Raji (cell line): ENCODE measurements around the gene SEPSECS.

Experiments used
- POLR2A ChIP-seq: IDR thresholded peaks from 2 replicates; pipeline ENCODE4 v1.6.1; 2011; ENCODE audit warnings: low read depth, low read length, control low read depth; ENCODE audit not compliant: insufficient read depth

The SEPSECS gene

DNA sequence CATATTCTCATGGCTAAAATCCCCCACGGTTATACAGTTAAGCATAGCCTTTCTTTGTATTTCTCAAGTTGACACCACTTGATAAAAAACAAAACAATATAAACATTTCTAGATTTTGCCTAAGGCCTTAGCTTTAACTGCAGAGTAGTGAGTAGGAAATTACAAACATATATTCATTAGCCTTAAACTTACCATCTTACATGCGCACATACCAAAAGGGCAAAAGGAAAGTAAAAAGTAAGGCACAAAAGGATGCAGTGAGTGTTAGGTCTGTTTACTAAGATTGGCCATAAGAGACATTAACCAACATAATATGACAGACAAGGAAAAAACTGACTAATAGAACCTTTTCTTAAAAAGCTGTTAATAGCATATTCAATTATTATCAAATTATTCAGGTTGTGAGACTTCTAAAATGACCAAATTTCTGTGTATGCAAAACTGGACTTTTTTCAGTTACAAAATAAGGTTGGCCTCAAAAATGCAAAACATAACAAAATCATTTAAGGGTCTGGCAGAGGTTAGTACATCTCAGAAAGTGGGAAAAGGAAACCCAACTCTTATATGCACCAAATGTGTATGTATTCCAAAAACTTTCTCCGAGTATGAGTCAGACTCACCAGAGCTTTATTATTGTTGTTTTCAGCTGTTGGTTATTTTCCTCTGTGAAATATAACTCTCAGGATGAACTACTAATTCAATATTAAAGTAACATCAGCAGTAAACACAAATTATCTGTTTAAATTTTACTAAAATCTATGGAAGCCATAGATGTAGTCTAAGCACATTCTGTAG, 39.9 kb downstream of the SEPSECS start:
- TF ChIP-seq POLR2A = no peak

DNA sequence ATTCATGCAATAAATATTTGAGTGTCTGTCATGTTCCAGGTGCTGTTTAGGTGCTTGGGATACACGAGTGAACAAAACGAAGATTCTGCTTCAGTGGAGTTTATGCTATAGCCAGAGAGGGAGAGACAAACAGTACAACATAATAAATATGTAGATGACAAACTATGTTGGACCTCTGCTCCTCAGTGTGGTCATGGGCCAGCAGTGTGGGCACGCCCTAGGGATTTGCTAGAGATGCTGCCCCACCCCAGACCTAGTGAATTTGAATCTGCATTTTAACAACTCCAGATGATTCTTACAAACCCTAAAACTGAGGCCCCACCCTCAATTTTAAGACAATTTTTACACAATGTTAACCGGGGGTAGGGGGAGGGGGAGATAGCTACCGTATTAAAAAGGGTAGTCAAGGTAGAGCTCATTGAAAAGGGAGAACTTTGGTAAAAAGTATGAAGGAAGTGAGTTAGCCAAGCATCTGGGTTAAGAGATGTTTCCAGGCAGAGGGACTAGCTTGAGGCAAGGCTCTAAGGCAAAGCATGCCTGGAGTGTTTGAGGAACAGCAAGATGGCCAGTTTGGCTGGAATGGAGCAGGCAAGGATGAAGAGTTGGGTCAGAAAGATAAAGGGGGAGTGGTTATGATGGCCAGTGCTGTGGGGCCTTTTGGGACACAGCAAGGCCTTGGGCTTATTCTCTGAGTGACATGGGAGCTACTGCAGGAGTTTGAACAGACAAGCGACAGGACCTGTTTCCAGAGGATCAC, 42.4 kb downstream of the SEPSECS start:
- TF ChIP-seq POLR2A = no peak

DNA sequence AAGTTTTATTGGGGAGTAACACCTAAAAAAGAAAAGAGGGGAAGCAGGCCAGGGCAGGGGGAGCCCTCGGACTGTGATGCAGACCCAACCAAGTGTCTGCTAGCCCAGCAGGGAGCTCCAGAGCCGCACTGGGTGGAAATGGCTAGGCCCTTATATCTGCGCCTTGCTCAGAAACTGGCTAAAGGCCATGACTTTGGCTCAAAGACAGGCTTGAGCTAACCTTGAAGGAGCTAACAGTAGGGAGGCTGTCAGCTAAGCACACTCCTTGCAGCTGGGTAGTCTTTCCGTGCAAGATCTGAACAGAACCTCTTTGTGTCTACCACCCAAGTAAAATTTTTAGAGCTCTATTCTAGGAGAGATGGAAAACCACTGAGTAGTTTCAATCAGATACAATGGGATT, 43.0 kb downstream of the SEPSECS start:
- no peak for TF ChIP-seq POLR2A

DNA sequence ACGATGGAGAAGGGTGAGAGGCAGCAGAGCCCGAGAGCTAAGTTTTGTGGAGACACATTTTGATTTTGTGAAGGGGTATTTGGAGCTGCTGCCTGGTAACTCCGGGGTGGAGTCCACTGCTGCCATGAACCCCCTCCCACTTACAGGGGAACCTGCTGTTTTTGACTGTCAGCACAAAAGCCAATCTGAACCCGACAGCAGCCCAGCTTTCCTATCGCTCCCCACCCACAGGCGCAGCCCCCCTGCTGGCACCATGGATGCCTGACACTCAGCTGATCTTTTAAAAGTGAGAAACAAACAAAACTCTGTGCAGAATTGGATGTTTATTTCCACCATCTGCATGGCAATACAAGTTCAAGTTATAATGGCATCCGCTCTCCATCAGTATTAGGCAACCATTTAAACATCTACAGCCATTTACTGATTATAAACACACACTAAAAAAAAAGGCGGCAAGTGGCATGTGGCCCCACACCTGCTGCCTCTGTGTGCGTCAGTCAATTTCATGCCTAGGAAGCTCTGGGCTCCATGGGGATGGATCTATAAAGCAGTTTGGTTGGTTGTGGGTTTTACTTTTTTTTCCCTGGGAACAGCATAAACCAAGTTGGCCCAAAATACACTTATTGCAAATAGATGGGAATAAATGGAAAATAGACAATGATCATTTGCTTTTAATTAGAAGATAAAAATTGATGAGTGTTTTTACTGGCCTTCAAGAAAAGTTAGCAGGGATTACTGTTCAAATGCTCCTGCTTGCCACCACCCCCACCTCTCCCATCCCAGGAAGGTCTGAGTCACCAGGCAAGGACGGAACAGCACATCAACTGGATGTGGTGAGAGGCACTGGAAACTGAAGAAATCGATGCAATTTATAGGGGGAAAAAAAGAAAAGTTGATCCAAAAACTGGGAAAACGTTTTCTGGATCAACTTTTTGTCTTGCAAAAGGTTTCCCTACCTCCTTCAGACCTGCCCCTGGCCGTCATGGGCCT, 46.0 kb downstream of the SEPSECS start:
- no peak for TF ChIP-seq POLR2A

DNA sequence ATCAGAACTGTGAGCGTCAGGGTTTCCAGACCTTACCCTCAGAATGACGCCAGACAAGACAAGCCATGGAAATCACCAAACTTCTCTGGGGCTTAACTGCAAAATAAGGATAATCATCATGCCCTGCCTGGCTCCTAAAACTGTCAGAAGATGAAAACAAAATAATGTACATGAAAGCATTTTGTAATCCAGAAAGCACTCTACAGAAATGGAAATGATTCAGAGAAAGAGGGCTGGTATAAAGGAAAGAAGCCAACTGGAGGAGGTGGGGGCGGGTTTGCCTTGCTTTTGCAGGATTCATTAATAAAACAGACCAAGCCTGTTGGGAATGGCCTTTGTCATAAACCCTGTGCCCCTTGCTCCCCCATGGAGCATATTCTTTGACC, 47.3 kb downstream of the SEPSECS start:
- no peak for TF ChIP-seq POLR2A

DNA sequence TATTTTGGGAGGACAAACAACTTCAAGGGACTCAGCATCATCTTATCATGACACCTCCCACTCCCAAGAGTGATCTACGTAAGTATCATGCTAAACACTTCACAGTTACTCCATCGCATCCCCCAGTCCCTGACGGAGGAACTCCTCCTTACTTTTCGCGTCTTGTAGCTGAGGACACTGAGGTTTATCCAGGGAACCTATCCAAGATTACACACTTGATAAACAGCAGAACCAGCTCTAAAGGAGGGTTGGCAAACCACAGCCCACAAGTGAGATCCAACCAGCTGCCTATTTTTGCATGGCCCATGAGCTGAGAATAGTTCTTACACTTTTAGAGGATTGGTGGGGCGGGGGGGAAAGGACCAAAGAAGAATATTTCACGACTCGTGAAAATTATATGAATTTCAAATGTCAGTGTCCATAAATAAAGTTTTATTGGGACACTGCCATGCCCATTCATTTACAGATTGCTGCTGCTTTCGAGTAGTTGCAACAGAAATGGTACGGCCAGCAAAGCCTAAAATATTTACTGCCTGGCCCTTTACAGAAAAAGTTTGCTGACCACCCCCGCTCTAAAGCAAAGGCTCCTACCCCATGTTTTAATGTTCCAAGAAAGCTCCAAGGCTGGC, 47.8 kb downstream of the SEPSECS start:
- TF ChIP-seq POLR2A = no peak

DNA sequence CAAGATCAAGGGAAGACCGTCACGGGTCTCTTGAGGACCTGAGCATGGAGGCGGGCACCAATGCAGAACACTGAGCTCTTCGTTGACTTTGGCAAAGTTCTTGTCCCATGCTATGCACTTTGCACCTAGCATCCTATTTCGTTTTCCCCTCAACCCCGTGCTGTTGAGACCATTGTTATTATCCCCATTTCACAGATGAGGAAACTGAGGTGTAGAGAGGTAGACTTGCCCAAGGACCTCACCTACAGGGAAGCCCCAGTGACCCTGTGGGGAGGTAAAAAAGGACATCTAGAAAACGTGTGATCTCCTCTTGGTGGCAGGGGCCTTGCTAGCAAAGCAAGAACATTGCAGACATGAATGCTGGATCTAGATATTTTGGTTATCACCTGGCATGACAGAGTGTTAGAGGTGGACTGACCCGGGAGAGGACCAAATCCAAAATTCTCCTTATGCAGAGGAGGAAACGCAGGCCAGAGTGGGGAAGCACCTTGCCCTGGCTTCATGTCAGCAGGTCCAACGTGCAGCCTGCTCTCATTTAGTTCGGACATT, 48.5 kb downstream of the SEPSECS start:
- no peak for TF ChIP-seq POLR2A

DNA sequence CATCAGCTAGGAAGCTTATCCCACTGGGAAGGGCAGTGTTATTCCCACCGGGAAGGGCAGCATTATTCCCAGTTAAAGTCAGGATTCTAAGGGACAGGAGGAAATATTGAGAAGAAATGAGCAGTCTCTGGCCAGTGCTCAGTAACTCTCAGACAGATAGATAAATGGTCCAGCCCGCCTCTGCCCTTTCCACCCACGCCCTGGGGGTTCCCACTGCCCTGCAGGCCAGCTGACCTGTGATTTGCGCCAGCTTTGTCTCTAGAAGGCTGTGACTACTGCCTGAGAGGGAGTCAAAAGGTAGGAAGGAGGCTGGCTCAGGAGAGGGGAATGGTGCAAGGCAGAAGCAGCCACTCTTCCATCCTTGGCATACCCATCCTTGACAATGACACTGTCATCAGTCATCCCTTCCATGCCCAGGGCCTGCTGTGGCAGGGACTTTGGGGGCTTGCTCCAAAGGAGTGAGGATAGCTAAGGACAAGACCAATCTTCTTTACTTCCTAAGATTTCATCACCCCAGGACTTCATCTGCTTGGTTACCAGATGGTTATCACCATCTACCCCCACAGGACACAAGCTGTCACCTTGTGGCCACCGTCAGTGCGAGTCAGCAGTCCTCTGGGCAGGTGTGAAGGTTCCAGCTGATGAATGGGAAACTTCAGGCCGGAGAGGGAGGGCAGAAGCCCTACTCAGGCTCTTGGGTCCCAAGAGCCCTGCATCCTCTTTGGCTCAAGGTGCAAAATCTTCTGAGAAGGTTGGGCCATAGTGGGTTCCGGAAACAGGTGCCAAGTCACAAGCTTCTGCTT, 49.5 kb downstream of the SEPSECS start:
- no peak for TF ChIP-seq POLR2A

DNA sequence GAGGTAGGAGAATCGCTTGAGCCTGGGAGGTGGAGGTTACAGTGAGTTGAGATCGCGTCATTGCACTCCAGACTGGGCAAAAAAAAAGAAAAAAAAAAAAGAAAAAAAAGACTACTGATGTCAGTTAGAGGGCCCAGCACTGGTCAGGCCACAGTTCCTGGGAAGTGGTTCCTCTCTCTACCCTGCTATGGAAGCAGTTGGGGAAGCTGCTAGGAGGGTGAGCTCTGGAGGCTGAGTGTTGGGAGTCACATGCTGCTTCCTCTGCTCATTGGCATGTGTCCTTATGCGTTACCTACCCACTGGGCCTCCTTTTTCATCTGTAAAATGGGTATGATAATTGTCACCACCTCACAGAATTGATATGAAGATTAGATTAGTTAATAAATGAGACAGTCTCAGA, 50.7 kb downstream of the SEPSECS start:
- no peak for TF ChIP-seq POLR2A

DNA sequence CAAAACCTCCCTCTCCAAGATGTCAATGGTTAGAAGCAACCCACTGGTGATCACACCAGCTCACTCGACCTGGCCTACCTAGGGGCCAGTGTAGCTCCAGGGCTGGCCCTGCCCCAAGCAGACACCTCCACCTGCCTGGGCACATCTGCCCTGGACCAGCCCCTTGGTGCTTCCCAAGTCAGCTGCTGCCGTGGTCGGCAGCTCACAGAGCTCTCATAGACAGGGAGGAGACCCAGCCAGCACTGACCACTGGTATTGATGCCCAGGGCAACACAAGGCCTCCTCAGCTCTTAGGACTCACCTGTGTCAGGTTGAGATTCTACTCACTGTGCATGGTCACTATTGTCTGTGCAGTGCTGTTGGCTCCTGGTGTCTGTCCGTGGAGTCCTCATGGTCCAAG, 51.7 kb downstream of the SEPSECS start:
- no peak for TF ChIP-seq POLR2A

DNA sequence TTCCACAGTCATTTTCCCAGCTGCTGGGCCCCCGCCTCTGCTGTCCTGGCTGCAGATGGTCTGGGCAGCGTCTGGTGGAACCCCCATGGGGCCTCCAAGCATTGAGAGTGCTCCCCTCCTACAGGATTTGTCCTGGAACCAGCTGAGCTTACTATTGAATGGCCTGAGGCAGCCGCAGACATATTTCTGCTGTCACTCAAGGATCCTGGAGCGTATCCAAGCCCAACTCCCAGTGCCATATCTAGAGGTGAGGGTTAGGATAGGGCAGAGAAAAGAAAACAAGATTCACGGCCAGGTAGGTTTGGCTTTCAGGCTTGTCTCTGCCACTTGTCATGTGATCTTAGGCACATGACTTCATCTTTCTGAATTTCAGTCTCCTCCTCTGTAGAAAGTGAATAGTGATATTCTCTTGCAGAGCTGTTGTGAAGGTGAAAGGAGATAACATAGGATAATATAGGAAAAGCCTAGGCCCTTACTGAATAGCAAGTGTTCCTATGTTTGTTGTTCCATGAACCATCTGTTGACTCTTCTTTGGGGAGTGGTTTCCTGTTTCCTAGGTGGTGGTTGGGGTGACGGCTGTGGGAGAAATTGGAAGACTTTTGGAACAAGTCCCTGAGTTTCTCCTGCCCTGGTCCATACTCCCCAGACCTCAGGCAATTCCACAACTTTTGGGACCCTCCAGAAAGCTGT, 52.3 kb downstream of the SEPSECS start:
- no peak for TF ChIP-seq POLR2A

DNA sequence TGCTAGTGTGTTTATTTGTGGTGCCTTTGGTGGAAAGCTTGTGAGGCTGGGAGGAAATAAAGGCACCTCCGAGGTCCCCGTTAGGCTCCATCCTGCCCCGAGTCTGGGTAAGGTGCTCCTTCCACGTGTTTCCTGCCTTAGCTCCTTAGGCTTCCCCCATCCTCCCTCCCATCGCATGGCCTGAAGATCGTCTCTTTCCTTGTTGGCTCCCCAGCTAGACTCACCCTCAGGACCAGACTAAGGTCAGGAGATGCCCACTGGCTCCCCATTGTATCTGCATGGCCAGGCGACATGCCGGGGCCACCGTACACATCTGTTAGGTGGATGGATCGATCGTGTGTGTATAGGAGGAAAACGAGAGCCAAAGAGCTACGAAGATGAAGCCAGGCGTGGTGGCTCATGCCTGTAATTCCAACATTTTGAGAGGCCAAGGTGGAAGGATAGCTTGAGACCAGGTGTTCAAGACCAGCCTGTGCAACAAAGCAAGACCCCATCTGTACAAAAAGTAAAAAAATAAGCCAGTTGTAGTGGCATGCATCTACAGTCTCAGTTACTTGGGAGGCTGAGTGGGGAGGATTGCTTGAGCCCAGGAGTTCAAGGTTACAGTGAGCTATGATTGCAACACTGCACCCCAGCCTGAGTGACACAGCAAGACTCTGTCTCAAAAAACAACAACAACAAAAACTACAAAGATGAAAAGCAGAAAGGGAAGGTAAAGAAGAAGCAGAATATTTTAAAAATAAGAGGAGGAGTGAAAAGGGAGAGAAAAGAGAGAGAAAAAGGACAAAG, 53.7 kb downstream of the SEPSECS start:
- TF ChIP-seq POLR2A = no peak
